ENCODE results near the gene HMOX2. TPM values are rescaled to one million over a fixed set of nuclear protein-coding genes. Genes with fewer than 3 reads are reported as not detected.

The HMOX2 gene
- total RNA-seq, 2 donors from 2014 or later: 31.9 to 58.8 TPM

- peak overlapping the region; percentile 19 for H3K4me3 Mint-ChIP-seq
- no peak for ATAC-seq
Observed at GRCh38 chr16:4498546-4499195, 22.5 kb downstream of the HMOX2 start.

GRCh38 chr16:4499196-4499555, 23.0 kb downstream of the HMOX2 start:
- Mint-ChIP-seq H3K27ac (peak overlapping the region; percentile 97), H3K36me3 (ENCODE audit: low read depth) (no peaks in the 10 kb centered on the region), H3K4me3 (peak overlapping the region; percentile 19), H3K27me3 (no peaks in the 10 kb centered on the region), H3K4me1 (peaks cover 73% of the 10 kb centered on the region)
- no peaks in the 10 kb centered on the region for H3K9me3 ChIP-seq (ENCODE audit: control insufficient read depth, low read length, poor library complexity, severe bottlenecking)
- ATAC-seq (no peak), DNase-seq (no peak)

More at GRCh38 chr16:4498546-4499195, 22.5 kb downstream of the HMOX2 start:
- Mint-ChIP-seq H3K4me1 (peaks cover 70% of the 10 kb centered on the region), H3K36me3 (ENCODE audit: low read depth) (no peaks in the 10 kb centered on the region), H3K27me3 (no peaks in the 10 kb centered on the region), H3K27ac (peak overlapping the region; percentile 97)
- no peak for DNase-seq
- H3K9me3 ChIP-seq (ENCODE audit: control insufficient read depth, low read length, poor library complexity, severe bottlenecking): no peaks in the 10 kb centered on the region

DNA sequence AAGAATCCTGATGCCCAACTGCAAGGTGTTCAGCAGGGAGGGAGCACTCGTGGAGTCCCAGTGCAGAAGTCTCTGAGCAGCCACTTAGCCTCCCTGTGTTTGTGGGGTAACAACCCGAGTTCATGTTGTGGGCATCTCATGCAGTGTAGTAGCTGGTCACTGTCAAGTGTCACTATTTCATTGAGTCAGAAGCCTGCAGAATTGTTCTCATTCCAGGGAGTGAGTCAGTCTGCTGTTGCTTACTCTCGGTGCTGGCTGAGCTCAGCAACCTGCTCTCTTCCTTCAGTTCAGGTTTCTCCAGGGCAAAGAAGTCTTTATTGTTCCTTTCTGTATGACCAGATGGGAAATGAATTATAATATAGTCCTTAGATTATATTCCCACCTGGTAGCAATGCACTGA, 24.1 kb downstream of the HMOX2 start:
- no peaks in the 10 kb centered on the region for H3K27me3 Mint-ChIP-seq
- H3K27ac Mint-ChIP-seq: peak overlapping the region; percentile 97
- no peaks in the 10 kb centered on the region for H3K36me3 Mint-ChIP-seq (ENCODE audit: low read depth)
- ATAC-seq (no peak), DNase-seq (no peak)
- H3K4me1 Mint-ChIP-seq: peaks cover 70% of the 10 kb centered on the region
- H3K4me3 Mint-ChIP-seq: no peak overlapping the region
- H3K9me3 ChIP-seq (ENCODE audit: control insufficient read depth, low read length, poor library complexity, severe bottlenecking): no peaks in the 10 kb centered on the region

GRCh38 chr16:4501071-4501478, 24.9 kb downstream of the HMOX2 start:
- Mint-ChIP-seq H3K36me3 (ENCODE audit: low read depth) (no peaks in the 10 kb centered on the region), H3K4me3 (no peak overlapping the region)
- no peak for ATAC-seq

DNA sequence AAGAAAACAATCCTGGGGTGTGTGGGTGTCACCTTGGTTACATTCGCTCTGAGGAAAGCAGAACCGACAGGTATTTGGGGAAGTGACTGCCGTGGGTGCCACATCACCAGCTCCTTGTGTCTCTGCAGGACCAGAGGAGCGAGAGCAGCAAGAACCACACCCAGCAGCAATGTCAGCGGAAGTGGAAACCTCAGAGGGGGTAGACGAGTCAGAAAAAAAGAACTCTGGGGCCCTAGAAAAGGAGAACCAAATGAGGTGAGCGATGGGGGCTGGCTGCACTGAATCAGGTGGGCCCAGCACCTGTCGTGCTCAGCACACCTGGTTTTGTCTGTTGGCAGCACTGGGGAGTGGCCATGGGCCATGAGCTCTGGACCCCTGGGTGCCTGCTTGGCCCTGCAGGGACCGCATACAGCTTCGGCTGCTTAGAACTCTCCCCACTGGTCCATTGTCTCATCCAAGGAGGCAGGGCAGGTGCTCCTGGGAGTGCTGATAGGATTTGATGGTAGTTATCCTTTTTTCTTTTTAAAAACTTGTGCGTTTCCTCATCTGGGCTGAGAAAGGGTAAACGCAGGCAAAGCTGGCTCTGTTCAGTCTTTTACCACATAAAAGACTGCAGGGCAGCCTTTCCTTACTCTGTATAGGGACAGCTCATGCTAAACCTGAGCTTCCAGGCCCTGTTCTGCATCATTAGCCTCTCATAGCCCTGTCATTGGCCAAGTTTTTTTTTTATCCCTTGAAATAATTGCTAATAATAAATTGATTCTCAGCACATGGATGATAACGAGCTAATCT, 29.4 kb downstream of the HMOX2 start:
- H3K36me3 Mint-ChIP-seq (ENCODE audit: low read depth): peaks cover 2% of the 10 kb centered on the region
- ATAC-seq (peak; percentile 91), DNase-seq (peak; percentile 34 to 62 (median 54))
- H3K4me1 Mint-ChIP-seq: peaks cover 57% of the 10 kb centered on the region
- H3K27me3 Mint-ChIP-seq: no peaks in the 10 kb centered on the region
- no peaks in the 10 kb centered on the region for H3K9me3 ChIP-seq (ENCODE audit: control insufficient read depth, low read length, poor library complexity, severe bottlenecking)
- H3K27ac Mint-ChIP-seq: peak overlapping the region; percentile 97
- peak overlapping the region; percentile 77 for H3K4me3 Mint-ChIP-seq

More at GRCh38 chr16:4501071-4501478, 24.9 kb downstream of the HMOX2 start:
- peak overlapping the region; percentile 97 for H3K27ac Mint-ChIP-seq
- no peak for DNase-seq
- peaks cover 75% of the 10 kb centered on the region for H3K4me1 Mint-ChIP-seq
- H3K9me3 ChIP-seq (ENCODE audit: control insufficient read depth, low read length, poor library complexity, severe bottlenecking): no peaks in the 10 kb centered on the region
- H3K27me3 Mint-ChIP-seq: no peaks in the 10 kb centered on the region

- peak; percentile 26 to 35 (median 34) for DNase-seq
- Mint-ChIP-seq H3K27ac (peak overlapping the region; percentile 97), H3K27me3 (no peaks in the 10 kb centered on the region), H3K36me3 (ENCODE audit: low read depth) (peaks cover 4% of the 10 kb centered on the region), H3K4me3 (peak overlapping the region; percentile 77), H3K4me1 (peaks cover 52% of the 10 kb centered on the region)
- peak; percentile 56 for ATAC-seq
- no peaks in the 10 kb centered on the region for H3K9me3 ChIP-seq (ENCODE audit: control insufficient read depth, low read length, poor library complexity, severe bottlenecking)
Observed at GRCh38 chr16:4506450-4506849, 30.3 kb downstream of the HMOX2 start.

DNA sequence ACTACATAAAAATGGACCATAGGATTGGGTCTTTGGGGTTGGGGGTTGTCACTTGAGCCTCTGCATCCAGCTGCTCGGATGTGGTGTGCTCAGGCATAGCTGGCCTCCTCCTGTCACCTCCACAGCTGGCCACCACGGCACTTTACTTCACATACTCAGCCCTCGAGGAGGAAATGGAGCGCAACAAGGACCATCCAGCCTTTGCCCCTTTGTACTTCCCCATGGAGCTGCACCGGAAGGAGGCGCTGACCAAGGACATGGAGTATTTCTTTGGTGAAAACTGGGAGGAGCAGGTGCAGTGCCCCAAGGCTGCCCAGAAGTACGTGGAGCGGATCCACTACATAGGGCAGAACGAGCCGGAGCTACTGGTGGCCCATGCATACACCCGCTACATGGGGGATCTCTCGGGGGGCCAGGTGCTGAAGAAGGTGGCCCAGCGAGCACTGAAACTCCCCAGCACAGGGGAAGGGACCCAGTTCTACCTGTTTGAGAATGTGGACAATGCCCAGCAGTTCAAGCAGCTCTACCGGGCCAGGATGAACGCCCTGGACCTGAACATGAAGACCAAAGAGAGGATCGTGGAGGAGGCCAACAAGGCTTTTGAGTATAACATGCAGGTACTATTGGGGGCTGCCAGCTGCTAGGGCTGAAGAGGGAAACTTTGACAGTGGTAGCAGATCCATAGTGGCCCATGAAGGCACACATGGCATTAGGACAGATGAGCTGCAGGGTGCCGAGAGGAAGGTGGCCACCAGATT, 31.6 kb downstream of the HMOX2 start:
- H3K4me3 Mint-ChIP-seq: no peak overlapping the region
- ATAC-seq (no peak), DNase-seq (no peak)
- H3K27ac Mint-ChIP-seq: peak overlapping the region; percentile 97
- H3K4me1 Mint-ChIP-seq: peaks cover 47% of the 10 kb centered on the region
- no peaks in the 10 kb centered on the region for H3K9me3 ChIP-seq (ENCODE audit: control insufficient read depth, low read length, poor library complexity, severe bottlenecking)
- no peaks in the 10 kb centered on the region for H3K27me3 Mint-ChIP-seq
- peaks cover 4% of the 10 kb centered on the region for H3K36me3 Mint-ChIP-seq (ENCODE audit: low read depth)

GRCh38 chr16:4508806-4509205, 32.6 kb downstream of the HMOX2 start:
- peaks cover 4% of the 10 kb centered on the region for H3K36me3 Mint-ChIP-seq (ENCODE audit: low read depth)
- ATAC-seq (no peak), DNase-seq (no peak)
- H3K4me1 Mint-ChIP-seq: peaks cover 41% of the 10 kb centered on the region
- no peaks in the 10 kb centered on the region for H3K27me3 Mint-ChIP-seq
- peak overlapping the region; percentile 97 for H3K27ac Mint-ChIP-seq
- H3K4me3 Mint-ChIP-seq: no peak overlapping the region
- no peaks in the 10 kb centered on the region for H3K9me3 ChIP-seq (ENCODE audit: control insufficient read depth, low read length, poor library complexity, severe bottlenecking)

DNA sequence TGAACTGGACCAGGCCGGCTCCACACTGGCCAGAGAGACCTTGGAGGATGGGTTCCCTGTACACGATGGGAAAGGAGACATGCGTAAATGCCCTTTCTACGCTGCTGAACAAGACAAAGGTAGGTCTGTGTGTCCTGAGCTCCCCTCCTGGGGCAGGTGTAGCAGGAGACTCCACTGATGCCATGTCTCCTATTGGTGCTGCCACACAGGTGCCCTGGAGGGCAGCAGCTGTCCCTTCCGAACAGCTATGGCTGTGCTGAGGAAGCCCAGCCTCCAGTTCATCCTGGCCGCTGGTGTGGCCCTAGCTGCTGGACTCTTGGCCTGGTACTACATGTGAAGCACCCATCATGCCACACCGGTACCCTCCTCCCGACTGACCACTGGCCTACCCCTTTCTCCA, 33.2 kb downstream of the HMOX2 start:
- Mint-ChIP-seq H3K4me1 (peaks cover 38% of the 10 kb centered on the region), H3K27me3 (no peaks in the 10 kb centered on the region), H3K36me3 (ENCODE audit: low read depth) (peaks cover 4% of the 10 kb centered on the region), H3K27ac (peak overlapping the region; percentile 97), H3K4me3 (no peak overlapping the region)
- no peaks in the 10 kb centered on the region for H3K9me3 ChIP-seq (ENCODE audit: control insufficient read depth, low read length, poor library complexity, severe bottlenecking)
- ATAC-seq: no peak
- no peak for DNase-seq

DNA sequence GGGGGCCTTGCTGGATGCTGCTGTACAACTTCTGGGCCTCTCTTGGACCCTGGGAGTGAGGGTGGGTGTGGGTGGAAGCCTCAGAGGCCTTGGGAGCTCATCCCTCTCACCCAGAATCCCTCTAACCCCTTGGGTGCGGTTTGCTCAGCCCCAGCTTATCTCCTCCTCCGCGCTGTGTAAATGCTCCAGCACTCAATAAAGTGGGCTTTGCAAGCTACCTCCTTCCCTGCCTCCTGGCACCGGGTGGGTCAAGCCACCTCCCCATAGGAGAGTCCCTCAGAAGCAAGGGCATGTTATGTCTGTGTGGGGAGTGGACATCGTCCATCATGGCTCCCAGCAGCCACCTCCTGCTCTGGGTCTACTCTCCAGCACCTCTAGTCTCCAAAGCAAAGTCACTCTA, 33.9 kb downstream of the HMOX2 start:
- no peak overlapping the region for H3K4me3 Mint-ChIP-seq
- ATAC-seq: no peak
- no peaks in the 10 kb centered on the region for H3K9me3 ChIP-seq (ENCODE audit: control insufficient read depth, low read length, poor library complexity, severe bottlenecking)
- H3K27ac Mint-ChIP-seq: no peak overlapping the region
- H3K27me3 Mint-ChIP-seq: no peaks in the 10 kb centered on the region
- no peak for DNase-seq
- H3K36me3 Mint-ChIP-seq (ENCODE audit: low read depth): peaks cover 4% of the 10 kb centered on the region
- H3K4me1 Mint-ChIP-seq: peaks cover 39% of the 10 kb centered on the region

- no peaks in the 10 kb centered on the region for H3K27me3 Mint-ChIP-seq
- H3K4me3 Mint-ChIP-seq: peak overlapping the region; percentile 45
- H3K36me3 Mint-ChIP-seq (ENCODE audit: low read depth): peaks cover 4% of the 10 kb centered on the region
- no peaks in the 10 kb centered on the region for H3K9me3 ChIP-seq (ENCODE audit: control insufficient read depth, low read length, poor library complexity, severe bottlenecking)
- peak overlapping the region; percentile 47 for H3K27ac Mint-ChIP-seq
- ATAC-seq (no peak), DNase-seq (no peak)
- peaks cover 39% of the 10 kb centered on the region for H3K4me1 Mint-ChIP-seq
Observed at GRCh38 chr16:4510747-4511426, 34.7 kb downstream of the HMOX2 start.

GRCh38 chr16:4511441-4512082, 35.4 kb downstream of the HMOX2 start:
- DNase-seq: no peak
- no peaks in the 10 kb centered on the region for H3K27me3 Mint-ChIP-seq
- no peaks in the 10 kb centered on the region for H3K9me3 ChIP-seq (ENCODE audit: control insufficient read depth, low read length, poor library complexity, severe bottlenecking)
- no peak overlapping the region for H3K4me3 Mint-ChIP-seq
- peaks cover 37% of the 10 kb centered on the region for H3K4me1 Mint-ChIP-seq
- H3K27ac Mint-ChIP-seq: peak overlapping the region; percentile 51
- ATAC-seq: no peak
- peaks cover 4% of the 10 kb centered on the region for H3K36me3 Mint-ChIP-seq (ENCODE audit: low read depth)

Measured in T-helper 17 cell (primary cell).